OCI-LY7 (cell line): ENCODE data around the gene NUS1. TPM values are rescaled to one million over a fixed set of nuclear protein-coding genes. Genes with fewer than 3 reads are reported as not detected.
"Not testable (repeated sequence)": the region's sequence is repeated elsewhere in the genome, so short reads cannot be mapped to it uniquely, and the experiment has no call there.

Experiments used
- BruUV-seq: library from RNA; stranded (reverse); fragments of 400-500 nt; replicated peaks from 2 replicates; lab custom pipeline; 2021; lab: Mats Ljungman, UMichigan
- CTCF ChIA-PET: fragments of 300-600 bp; sonication (Branson Sonifier 250); formaldehyde crosslinking; loops from one replicate; lab custom pipeline; 2022; ENCODE audit warnings: antibody characterized with exemption; ENCODE audit not compliant: unreplicated experiment; lab: Charles Lee
- POLR2A ChIA-PET: fragments of 300-600 bp; sonication (Branson Sonifier 250); formaldehyde crosslinking; loops from one replicate; lab custom pipeline; 2022; ENCODE audit warnings: antibody characterized with exemption; lab: Charles Lee
- DNase-seq: peaks from one replicate; pipeline ENCODE4 v3.0.0-alpha.2; 2015; ENCODE audit warnings: low spot score
- H2AFZ ChIP-seq: fragments of 200-600 bp; sonication (generic), shearing (Covaris generic); 2 replicates; pipeline ENCODE4 v1.6.1; 2014; ENCODE audit warnings: mild to moderate bottlenecking, antibody characterized with exemption, low read length, moderate library complexity
- H3K27ac ChIP-seq: fragments of 200-600 bp; sonication (generic); 2 replicates; pipeline ENCODE4 v1.5.1; 2014; ENCODE audit warnings: mixed run types, low read depth, mild to moderate bottlenecking, moderate library complexity, low read length, inconsistent platforms; ENCODE audit not compliant: poor library complexity, severe bottlenecking
- H3K36me3 ChIP-seq: fragments of 200-600 bp; sonication (generic); 2 replicates; pipeline ENCODE4 v1.6.1; 2014; ENCODE audit warnings: mild to moderate bottlenecking, antibody characterized with exemption, low read length, moderate library complexity, mixed read lengths; ENCODE audit not compliant: insufficient read depth
- H3K4me1 ChIP-seq: fragments of 200-600 bp; sonication (generic); 2 replicates; pipeline ENCODE4 v1.5.1; 2014; ENCODE audit warnings: mild to moderate bottlenecking, low read length; ENCODE audit not compliant: insufficient read depth, poor library complexity, severe bottlenecking
- H3K4me2 ChIP-seq: fragments of 200-600 bp; sonication (generic); 2 replicates; pipeline ENCODE4 v1.6.1; 2014; ENCODE audit warnings: mild to moderate bottlenecking, low read length
- H3K4me3 ChIP-seq: fragments of 200-600 bp; sonication (generic); 2 replicates; pipeline ENCODE4 v1.5.1; 2014; ENCODE audit warnings: mild to moderate bottlenecking, low read depth, low read length; ENCODE audit not compliant: poor library complexity, severe bottlenecking
- H3K79me2 ChIP-seq: fragments of 200-600 bp; sonication (generic); 2 replicates; pipeline ENCODE4 v1.6.1; 2016; ENCODE audit warnings: low read depth, mild to moderate bottlenecking, low read length, moderate library complexity, mixed read lengths; ENCODE audit not compliant: insufficient read depth
- H3K9me2 ChIP-seq: fragments of 200-600 bp; sonication (generic); 2 replicates; pipeline ENCODE4 v1.6.1; 2016; ENCODE audit warnings: mild to moderate bottlenecking, low read length, mixed read lengths; ENCODE audit not compliant: insufficient read depth
- H3K9me3 ChIP-seq: fragments of 200-600 bp; sonication (generic); 2 replicates; pipeline ENCODE4 v1.6.1; 2014; ENCODE audit warnings: mild to moderate bottlenecking, mixed run types, low read length, mixed read lengths
- H4K20me1 ChIP-seq: fragments of 200-600 bp; sonication (generic); 2 replicates; pipeline ENCODE4 v1.6.1; 2014; ENCODE audit warnings: mild to moderate bottlenecking, antibody characterized with exemption, low read length, moderate library complexity, mixed read lengths; ENCODE audit not compliant: insufficient read depth
- EZH2phosphoT487 ChIP-seq: fragments of 200-600 bp; sonication (generic); IDR thresholded peaks from 2 replicates; pipeline ENCODE4 v1.6.1; 2018; ENCODE audit warnings: low read depth, borderline replicate concordance, mild to moderate bottlenecking, mixed run types, antibody characterized with exemption, low read length, moderate library complexity, mixed read lengths
- intact Hi-C: fragments of 100-400 bp; cut with micrococcal nuclease; formaldehyde crosslinking; loops from one replicate; pipeline ENCODE4 v1.10.0; 2022; ENCODE audit not compliant: unreplicated experiment
- total RNA-seq, 2 experiments: library from RNA; depleted of rRNA in 1 of 2; stranded (reverse); fragments of >200 nt in 1 of 2; shearing (Covaris generic) in 1 of 2; gene quantifications; 2 replicates each; pipeline ENCODE4 v1.2.3, GENCODE V29; 2014 to 2022
- TF ChIP-seq, protein P1 (sequence below): fragments of 200-600 bp; sonication (generic); conservative IDR thresholded peaks from 2 replicates; pipeline ENCODE4 v1.5.1; 2014; ENCODE audit warnings: mild to moderate bottlenecking, antibody characterized with exemption, low read length, moderate library complexity, mixed read lengths

The NUS1 gene
- total RNA-seq, 2 experiments from 2014 or later: 9.8 to 35.7 TPM

GRCh38 chr6:117718895-117719294 lies 43.6 kb downstream of the NUS1 start:
- DNase-seq: no peak
- BruUV-seq: no TSS peak
- ChIA-PET POLR2A (interaction anchor here (0.6 kb wide), 1 partner anchor 38 kb away, joined by 3 read pairs; no protein-coding TSS in a partner anchor), CTCF (no interaction called here)
- Histone ChIP-seq H3K4me1 (no peaks in the 10 kb centered on the region), H3K9me3 (no peaks in the 10 kb centered on the region; the same call in 1 of the 2 replicates), H4K20me1 (no peaks in the 10 kb centered on the region), H3K36me3 (no peaks in the 10 kb centered on the region), H3K4me3 (no peak overlapping the region), H3K27ac (no peak overlapping the region), H2AFZ (no peak overlapping the region), H3K9me2 (no peaks in the 10 kb centered on the region), H3K4me2 (no peak overlapping the region), H3K79me2 (no peaks in the 10 kb centered on the region)
- TF ChIP-seq, protein P1, sequence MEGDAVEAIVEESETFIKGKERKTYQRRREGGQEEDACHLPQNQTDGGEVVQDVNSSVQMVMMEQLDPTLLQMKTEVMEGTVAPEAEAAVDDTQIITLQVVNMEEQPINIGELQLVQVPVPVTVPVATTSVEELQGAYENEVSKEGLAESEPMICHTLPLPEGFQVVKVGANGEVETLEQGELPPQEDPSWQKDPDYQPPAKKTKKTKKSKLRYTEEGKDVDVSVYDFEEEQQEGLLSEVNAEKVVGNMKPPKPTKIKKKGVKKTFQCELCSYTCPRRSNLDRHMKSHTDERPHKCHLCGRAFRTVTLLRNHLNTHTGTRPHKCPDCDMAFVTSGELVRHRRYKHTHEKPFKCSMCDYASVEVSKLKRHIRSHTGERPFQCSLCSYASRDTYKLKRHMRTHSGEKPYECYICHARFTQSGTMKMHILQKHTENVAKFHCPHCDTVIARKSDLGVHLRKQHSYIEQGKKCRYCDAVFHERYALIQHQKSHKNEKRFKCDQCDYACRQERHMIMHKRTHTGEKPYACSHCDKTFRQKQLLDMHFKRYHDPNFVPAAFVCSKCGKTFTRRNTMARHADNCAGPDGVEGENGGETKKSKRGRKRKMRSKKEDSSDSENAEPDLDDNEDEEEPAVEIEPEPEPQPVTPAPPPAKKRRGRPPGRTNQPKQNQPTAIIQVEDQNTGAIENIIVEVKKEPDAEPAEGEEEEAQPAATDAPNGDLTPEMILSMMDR: no peak
- no peak for TF ChIP-seq EZH2phosphoT487
- intact Hi-C loops: no loop called here

- H3K27ac ChIP-seq, H3K9me2 ChIP-seq, H4K20me1 ChIP-seq, intact Hi-C loops, H3K79me2 ChIP-seq, H3K4me1 ChIP-seq, POLR2A ChIA-PET, H3K4me2 ChIP-seq, H3K4me3 ChIP-seq, H3K9me3 ChIP-seq, BruUV-seq, CTCF ChIA-PET, DNase-seq, H2AFZ ChIP-seq, H3K36me3 ChIP-seq: not testable (repeated sequence)
These were observed 46.3 kb downstream of the NUS1 start for GRCh38 chr6:117721520-117721919.

DNA sequence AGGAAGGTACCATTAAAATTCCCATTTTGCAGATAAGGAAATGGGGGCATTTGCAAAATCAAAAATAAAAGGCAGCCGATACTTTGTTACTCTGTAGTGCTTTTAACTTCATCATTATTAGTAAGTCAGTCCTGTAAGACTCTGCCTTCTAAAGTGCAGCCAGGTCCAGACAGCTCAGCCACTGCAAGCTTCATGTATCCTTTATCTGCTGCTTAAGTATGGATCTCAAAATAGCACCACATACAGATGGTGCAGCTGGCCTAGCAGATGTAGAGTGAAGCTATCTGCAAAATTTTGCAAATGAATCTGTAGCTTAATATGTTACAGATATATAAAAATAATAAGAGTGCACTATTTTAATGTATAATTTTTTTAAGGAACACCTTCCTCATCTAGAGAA lies 53.4 kb downstream of the NUS1 start:
- no peak overlapping the region for H3K27ac ChIP-seq
- BruUV-seq: no TSS peak
- CTCF ChIA-PET: no interaction called here

More for the DNA sequence above, 53.4 kb downstream of the NUS1 start:
- H4K20me1 ChIP-seq: no peaks in the 10 kb centered on the region
- H3K4me2 ChIP-seq: no peak overlapping the region
- no peak overlapping the region for H2AFZ ChIP-seq
- H3K79me2 ChIP-seq: no peaks in the 10 kb centered on the region
- H3K4me3 ChIP-seq: no peak overlapping the region
- no peaks in the 10 kb centered on the region for H3K9me3 ChIP-seq
- H3K36me3 ChIP-seq: no peaks in the 10 kb centered on the region
- POLR2A ChIA-PET: interaction anchor here (0.6 kb wide), 1 partner anchor 9 kb away, joined by 4 read pairs; no protein-coding TSS in a partner anchor
- intact Hi-C loops: no loop called here
- TF ChIP-seq EZH2phosphoT487: no peak
- TF ChIP-seq, protein P1: no peak
- DNase-seq: no peak
- no peaks in the 10 kb centered on the region for H3K9me2 ChIP-seq
- H3K4me1 ChIP-seq: no peaks in the 10 kb centered on the region
